ENCODE measurements around the gene FBXL13. TPM values are rescaled to one million over a fixed set of nuclear protein-coding genes. Genes with fewer than 3 reads are reported as not detected.

The FBXL13 gene
- total RNA-seq (2014; rRNA removed; shearing (Covaris generic)) (0.41 and 2.0 TPM in 2 replicates), total RNA-seq (2022) (1.6 TPM in 2 replicates), Bru-seq, nascent RNA (percentile 34 among the genes with signal in this experiment), BruChase-seq, experiment 1, labeled RNA remaining after a 6-hour chase (percentile 40 among the genes with signal in this experiment), BruChase-seq, experiment 2, labeled RNA remaining after a 2-hour chase (percentile 41 among the genes with signal in this experiment)
- long read RNA-seq, partial matches to known transcripts, result 3 of 5 reads
- long read RNA-seq, other reads (novel, unspliced or antisense), result 2 of 5 reads

DNA sequence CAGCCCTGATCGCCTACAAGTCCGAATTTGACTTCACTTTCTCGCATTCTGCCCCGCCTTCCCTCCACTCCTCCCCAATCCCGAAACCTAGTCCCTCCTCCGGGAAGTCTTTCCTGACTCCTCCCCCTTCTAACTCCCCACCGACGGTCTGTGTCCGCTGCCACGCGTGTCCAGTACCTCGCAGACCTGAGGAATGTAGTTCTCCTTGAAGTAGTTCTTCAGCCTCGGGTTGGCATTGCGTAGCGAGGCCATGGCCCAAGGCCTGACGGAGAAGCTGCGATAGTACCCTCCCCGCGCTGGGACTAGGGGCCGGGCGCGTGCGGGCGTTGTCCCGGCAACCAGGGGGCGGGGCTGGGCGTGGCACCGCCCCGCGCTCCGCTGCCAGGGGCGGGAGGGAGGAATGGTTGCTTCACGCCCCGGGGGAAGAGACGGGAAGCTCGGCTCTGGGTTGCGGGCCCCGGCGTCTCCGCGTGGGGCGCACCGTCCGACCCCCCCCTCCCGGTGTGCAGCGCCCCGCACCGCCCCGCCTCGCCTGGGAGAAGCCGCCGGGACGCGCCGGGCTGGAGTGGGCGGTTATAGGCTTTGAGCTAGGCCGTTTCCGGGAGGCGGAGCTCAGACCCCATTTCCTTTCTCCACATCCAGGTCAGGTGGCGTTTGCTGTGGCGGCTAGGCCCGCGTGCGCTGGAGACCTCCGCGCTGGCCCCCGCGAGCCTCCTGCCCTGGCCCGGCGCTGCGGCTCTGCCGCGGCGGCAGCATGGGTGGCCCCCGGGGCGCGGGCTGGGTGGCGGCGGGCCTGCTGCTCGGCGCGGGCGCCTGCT, at the start of gene FBXL13, which contains the start of gene ARMC10:
FBXL13 (minus strand) TSS at position 278 of the 818 bp plus-strand sequence.
ARMC10 (plus strand) TSS at position 622 of the 818 bp plus-strand sequence; CDS start at position 755, 133 bp downstream.
- H3K9me3 ChIP-seq (ENCODE audit: low read length), result no peaks in the 10 kb centered on the region
- CTCF ChIA-PET (ENCODE audit: unreplicated experiment), result no interaction called here
- POLR2A ChIA-PET, result interaction anchor here (0.6 to 2.6 kb wide), 9 partner anchors 8 to 834 kb away, joined by 3 to 19 read pairs (median 3); no protein-coding TSS in a partner anchor
- H3K4me2 ChIP-seq (ENCODE audit: low read length), result peak within 1 kb of the TSS; percentile 85
- H4K20me1 ChIP-seq (ENCODE audit: insufficient read depth, low read length), result no peaks in the 10 kb centered on the region
- peaks cover 24% of the 10 kb centered on the region for H3K79me2 ChIP-seq (ENCODE audit: insufficient read depth, low read depth, low read length)
- TF ChIP-seq, protein P1, sequence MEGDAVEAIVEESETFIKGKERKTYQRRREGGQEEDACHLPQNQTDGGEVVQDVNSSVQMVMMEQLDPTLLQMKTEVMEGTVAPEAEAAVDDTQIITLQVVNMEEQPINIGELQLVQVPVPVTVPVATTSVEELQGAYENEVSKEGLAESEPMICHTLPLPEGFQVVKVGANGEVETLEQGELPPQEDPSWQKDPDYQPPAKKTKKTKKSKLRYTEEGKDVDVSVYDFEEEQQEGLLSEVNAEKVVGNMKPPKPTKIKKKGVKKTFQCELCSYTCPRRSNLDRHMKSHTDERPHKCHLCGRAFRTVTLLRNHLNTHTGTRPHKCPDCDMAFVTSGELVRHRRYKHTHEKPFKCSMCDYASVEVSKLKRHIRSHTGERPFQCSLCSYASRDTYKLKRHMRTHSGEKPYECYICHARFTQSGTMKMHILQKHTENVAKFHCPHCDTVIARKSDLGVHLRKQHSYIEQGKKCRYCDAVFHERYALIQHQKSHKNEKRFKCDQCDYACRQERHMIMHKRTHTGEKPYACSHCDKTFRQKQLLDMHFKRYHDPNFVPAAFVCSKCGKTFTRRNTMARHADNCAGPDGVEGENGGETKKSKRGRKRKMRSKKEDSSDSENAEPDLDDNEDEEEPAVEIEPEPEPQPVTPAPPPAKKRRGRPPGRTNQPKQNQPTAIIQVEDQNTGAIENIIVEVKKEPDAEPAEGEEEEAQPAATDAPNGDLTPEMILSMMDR (conservative IDR thresholded peaks at IDR 0.05; ENCODE audit: low read length), result 0 out of 2 replicates have a peak, but pooled peaks have one; percentile 24
- no peak for TF ChIP-seq EZH2phosphoT487 (IDR thresholded peaks at IDR 0.05; ENCODE audit: borderline replicate concordance, low read depth, low read length)
- peaks cover 13% of the 10 kb centered on the region for H3K4me1 ChIP-seq (ENCODE audit: insufficient read depth, low read length, poor library complexity, severe bottlenecking)
- H3K27ac ChIP-seq (ENCODE audit: low read depth, low read length, poor library complexity, severe bottlenecking), result peak within 1 kb of the TSS; percentile 64
- intact Hi-C loops (cut with micrococcal nuclease; ENCODE audit: unreplicated experiment), result no loop called here
- peaks cover 10% of the 10 kb centered on the region; the same call in 1 of the 2 replicates for H3K36me3 ChIP-seq (ENCODE audit: insufficient read depth, low read length)
- no peaks in the 10 kb centered on the region for H3K9me2 ChIP-seq (ENCODE audit: insufficient read depth, low read length)
- H2AFZ ChIP-seq (ENCODE audit: low read length), result peak within 1 kb of the TSS; percentile 65
- BruUV-seq (replicated peaks), result no TSS peak
- DNase-seq (ENCODE audit: low spot score), result peak; percentile 91
- peak within 1 kb of the TSS; percentile 80 for H3K4me3 ChIP-seq (ENCODE audit: low read depth, low read length, poor library complexity, severe bottlenecking)

DNA sequence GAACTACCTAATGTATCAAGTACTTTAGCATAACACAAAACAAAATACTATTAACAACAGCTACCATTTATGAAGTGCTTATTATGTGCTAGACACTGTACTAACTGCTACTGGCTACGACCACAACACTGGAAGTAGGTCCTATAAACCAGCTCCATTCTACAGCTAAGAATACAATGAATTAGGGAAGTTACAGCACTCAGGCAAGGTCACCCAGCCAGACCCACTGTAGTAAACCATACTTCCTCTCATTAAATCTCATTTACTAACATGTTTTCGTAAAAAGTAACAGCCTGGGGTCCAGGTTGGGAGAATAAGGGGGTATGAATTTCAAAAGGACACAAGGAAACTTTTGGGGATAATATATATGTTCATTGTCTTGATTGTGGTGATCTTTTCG, 48.9 kb upstream of the FBXL13 start:
- Histone ChIP-seq H3K4me2 (ENCODE audit: low read length) (no peak overlapping the region), H2AFZ (ENCODE audit: low read length) (no peak overlapping the region), H3K4me1 (ENCODE audit: insufficient read depth, low read length, poor library complexity, severe bottlenecking) (no peaks in the 10 kb centered on the region), H3K9me3 (ENCODE audit: low read length) (no peaks in the 10 kb centered on the region), H3K27ac (ENCODE audit: low read depth, low read length, poor library complexity, severe bottlenecking) (no peak overlapping the region), H3K4me3 (ENCODE audit: low read depth, low read length, poor library complexity, severe bottlenecking) (no peak overlapping the region), H3K36me3 (ENCODE audit: insufficient read depth, low read length) (peaks cover 72% of the 10 kb centered on the region), H3K79me2 (ENCODE audit: insufficient read depth, low read depth, low read length) (no peaks in the 10 kb centered on the region), H4K20me1 (ENCODE audit: insufficient read depth, low read length) (no peaks in the 10 kb centered on the region), H3K9me2 (ENCODE audit: insufficient read depth, low read length) (no peaks in the 10 kb centered on the region)
- intact Hi-C loops (cut with micrococcal nuclease; ENCODE audit: unreplicated experiment), result no loop called here
- ChIA-PET POLR2A (interaction anchor here (0.6 kb wide), 1 partner anchor 9 kb away, joined by 3 read pairs; no protein-coding TSS in a partner anchor), CTCF (ENCODE audit: unreplicated experiment) (no interaction called here)
- TF ChIP-seq EZH2phosphoT487 (IDR thresholded peaks at IDR 0.05; ENCODE audit: borderline replicate concordance, low read depth, low read length), result no peak
- TF ChIP-seq, protein P1 (conservative IDR thresholded peaks at IDR 0.05; ENCODE audit: low read length), result no peak
- no peak for DNase-seq (ENCODE audit: low spot score)
- BruUV-seq (replicated peaks), result no TSS peak

Measured in OCI-LY7 (cell line).